ENCODE measurements around the gene MED13L.
"Not testable (repeated sequence)": the region's sequence is repeated elsewhere in the genome, so short reads cannot be mapped to it uniquely, and the experiment has no call there.

The MED13L gene

GRCh38 chr12:115979351-115979750 is 298.1 kb downstream of the MED13L start:
- no peak for TF ChIP-seq GLIS3 (CRISPR knock-in tag; IDR thresholded peaks at IDR 0.05)
- TF ChIP-seq, protein P1, sequence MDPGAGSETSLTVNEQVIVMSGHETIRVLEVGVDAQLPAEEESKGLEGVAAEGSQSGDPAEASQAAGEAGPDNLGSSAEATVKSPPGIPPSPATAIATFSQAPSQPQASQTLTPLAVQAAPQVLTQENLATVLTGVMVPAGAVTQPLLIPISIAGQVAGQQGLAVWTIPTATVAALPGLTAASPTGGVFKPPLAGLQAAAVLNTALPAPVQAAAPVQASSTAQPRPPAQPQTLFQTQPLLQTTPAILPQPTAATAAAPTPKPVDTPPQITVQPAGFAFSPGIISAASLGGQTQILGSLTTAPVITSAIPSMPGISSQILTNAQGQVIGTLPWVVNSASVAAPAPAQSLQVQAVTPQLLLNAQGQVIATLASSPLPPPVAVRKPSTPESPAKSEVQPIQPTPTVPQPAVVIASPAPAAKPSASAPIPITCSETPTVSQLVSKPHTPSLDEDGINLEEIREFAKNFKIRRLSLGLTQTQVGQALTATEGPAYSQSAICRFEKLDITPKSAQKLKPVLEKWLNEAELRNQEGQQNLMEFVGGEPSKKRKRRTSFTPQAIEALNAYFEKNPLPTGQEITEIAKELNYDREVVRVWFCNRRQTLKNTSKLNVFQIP (CRISPR knock-in tag; IDR thresholded peaks at IDR 0.05; ENCODE audit: borderline replicate concordance, low read depth) = no peak
- TF ChIP-seq PATZ1 (CRISPR knock-in tag; IDR thresholded peaks at IDR 0.05; ENCODE audit: borderline replicate concordance) = no peak
- no peak for TF ChIP-seq BACH2 (CRISPR knock-in tag; IDR thresholded peaks at IDR 0.05; ENCODE audit: borderline replicate concordance)
- no peak for TF ChIP-seq ZNF8 (CRISPR knock-in tag; IDR thresholded peaks at IDR 0.05)
- TF ChIP-seq, protein P2, sequence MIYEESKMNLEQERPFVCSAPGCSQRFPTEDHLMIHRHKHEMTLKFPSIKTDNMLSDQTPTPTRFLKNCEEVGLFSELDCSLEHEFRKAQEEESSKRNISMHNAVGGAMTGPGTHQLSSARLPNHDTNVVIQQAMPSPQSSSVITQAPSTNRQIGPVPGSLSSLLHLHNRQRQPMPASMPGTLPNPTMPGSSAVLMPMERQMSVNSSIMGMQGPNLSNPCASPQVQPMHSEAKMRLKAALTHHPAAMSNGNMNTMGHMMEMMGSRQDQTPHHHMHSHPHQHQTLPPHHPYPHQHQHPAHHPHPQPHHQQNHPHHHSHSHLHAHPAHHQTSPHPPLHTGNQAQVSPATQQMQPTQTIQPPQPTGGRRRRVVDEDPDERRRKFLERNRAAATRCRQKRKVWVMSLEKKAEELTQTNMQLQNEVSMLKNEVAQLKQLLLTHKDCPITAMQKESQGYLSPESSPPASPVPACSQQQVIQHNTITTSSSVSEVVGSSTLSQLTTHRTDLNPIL (CRISPR knock-in tag; IDR thresholded peaks at IDR 0.05; ENCODE audit: low read depth) = no peak
- TF ChIP-seq TOX (CRISPR knock-in tag; IDR thresholded peaks at IDR 0.05; ENCODE audit: borderline replicate concordance) = no peak
- TF ChIP-seq TCF4 (CRISPR knock-in tag; IDR thresholded peaks at IDR 0.05; ENCODE audit: borderline replicate concordance) = no peak
- no peak for TF ChIP-seq ZFP3 (CRISPR knock-in tag; IDR thresholded peaks at IDR 0.05)
- TF ChIP-seq ZNF565 (CRISPR knock-in tag; conservative IDR thresholded peaks at IDR 0.05; ENCODE audit: low read depth) = no peak
- no peak for TF ChIP-seq ZC3H10 (CRISPR knock-in tag; IDR thresholded peaks at IDR 0.05)
- no peak for TF ChIP-seq ZNF70 (CRISPR knock-in tag; IDR thresholded peaks at IDR 0.05)
- no peak for TF ChIP-seq PPARA (CRISPR knock-in tag; IDR thresholded peaks at IDR 0.05; ENCODE audit: borderline replicate concordance)
- TF ChIP-seq ZFP30 (CRISPR knock-in tag; IDR thresholded peaks at IDR 0.05) = no peak
- TF ChIP-seq ARNTL (CRISPR knock-in tag; IDR thresholded peaks at IDR 0.05; ENCODE audit: borderline replicate concordance, low read depth) = no peak
- no peak for TF ChIP-seq TSHZ2 (CRISPR knock-in tag; IDR thresholded peaks at IDR 0.05)
- no peak for TF ChIP-seq ISL1 (CRISPR knock-in tag; IDR thresholded peaks at IDR 0.05)
- TF ChIP-seq OSR1 (CRISPR knock-in tag; IDR thresholded peaks at IDR 0.05) = no peak
- no peak for TF ChIP-seq RARB (CRISPR knock-in tag; IDR thresholded peaks at IDR 0.05)
- ATAC-seq = no peak

- ATAC-seq = not testable (repeated sequence)
These were observed 300.7 kb downstream of the MED13L start for GRCh38 chr12:115976829-115977228.

- ATAC-seq = no peak
- TF ChIP-seq ESRRG (CRISPR knock-in tag; IDR thresholded peaks at IDR 0.05) (no peak), TCF4 (CRISPR knock-in tag; IDR thresholded peaks at IDR 0.05; ENCODE audit: borderline replicate concordance) (no peak), BACH2 (CRISPR knock-in tag; IDR thresholded peaks at IDR 0.05; ENCODE audit: borderline replicate concordance) (no peak), ZC3H10 (CRISPR knock-in tag; IDR thresholded peaks at IDR 0.05) (no peak), ZNF565 (CRISPR knock-in tag; conservative IDR thresholded peaks at IDR 0.05; ENCODE audit: low read depth) (no peak), RARB (CRISPR knock-in tag; IDR thresholded peaks at IDR 0.05) (no peak), ARNTL (CRISPR knock-in tag; IDR thresholded peaks at IDR 0.05; ENCODE audit: borderline replicate concordance, low read depth) (no peak), PPARA (CRISPR knock-in tag; IDR thresholded peaks at IDR 0.05; ENCODE audit: borderline replicate concordance) (no peak), TSHZ2 (CRISPR knock-in tag; IDR thresholded peaks at IDR 0.05) (no peak), ZFP30 (CRISPR knock-in tag; IDR thresholded peaks at IDR 0.05) (no peak), CSDC2 (CRISPR knock-in tag; IDR thresholded peaks at IDR 0.05) (no peak), TOX (CRISPR knock-in tag; IDR thresholded peaks at IDR 0.05; ENCODE audit: borderline replicate concordance) (no peak), PATZ1 (CRISPR knock-in tag; IDR thresholded peaks at IDR 0.05; ENCODE audit: borderline replicate concordance) (no peak)
- TF ChIP-seq, protein P2 (CRISPR knock-in tag; IDR thresholded peaks at IDR 0.05; ENCODE audit: low read depth) = no peak
These were observed 302.1 kb downstream of the MED13L start for GRCh38 chr12:115975411-115975810.
